GM21619 (cell line): ENCODE measurements around the gene TEX44.
A peak's percentile ranks its signal among the peaks of the same experiment; 100 is the strongest.

ENCODE experiments used
- ATAC-seq: cut with Tn5 transposase; IDR thresholded peaks from one replicate; pipeline ENCODE4 v1.9.1; 2021; ENCODE audit not compliant: unreplicated experiment

The TEX44 gene

GRCh38 chr2:231604685-231605606, 12.3 kb downstream of the TEX44 start:
- ATAC-seq = peak; percentile 84

- ATAC-seq = no peak
Observed at GRCh38 chr2:231605607-231606091, 13.0 kb downstream of the TEX44 start.

DNA sequence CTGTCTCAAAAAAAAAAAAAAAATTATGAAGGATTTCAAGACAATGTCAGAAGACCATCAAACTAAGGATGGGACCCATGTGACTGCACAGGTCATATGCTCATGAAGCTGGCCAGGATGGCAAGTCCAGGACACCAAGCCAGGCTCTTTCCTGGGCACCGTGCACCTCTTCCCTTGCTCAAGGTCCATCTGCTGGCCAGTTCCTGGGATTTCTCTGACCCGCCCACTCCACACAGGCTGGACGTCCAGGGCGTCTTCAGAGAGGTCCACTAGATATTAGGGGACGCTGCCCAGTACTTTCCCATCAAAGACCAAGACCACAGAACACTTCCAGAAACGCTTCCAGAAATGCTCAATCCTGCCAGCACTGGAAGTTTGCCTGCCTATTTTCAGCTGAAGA, 14.3 kb downstream of the TEX44 start:
- ATAC-seq = no peak

DNA sequence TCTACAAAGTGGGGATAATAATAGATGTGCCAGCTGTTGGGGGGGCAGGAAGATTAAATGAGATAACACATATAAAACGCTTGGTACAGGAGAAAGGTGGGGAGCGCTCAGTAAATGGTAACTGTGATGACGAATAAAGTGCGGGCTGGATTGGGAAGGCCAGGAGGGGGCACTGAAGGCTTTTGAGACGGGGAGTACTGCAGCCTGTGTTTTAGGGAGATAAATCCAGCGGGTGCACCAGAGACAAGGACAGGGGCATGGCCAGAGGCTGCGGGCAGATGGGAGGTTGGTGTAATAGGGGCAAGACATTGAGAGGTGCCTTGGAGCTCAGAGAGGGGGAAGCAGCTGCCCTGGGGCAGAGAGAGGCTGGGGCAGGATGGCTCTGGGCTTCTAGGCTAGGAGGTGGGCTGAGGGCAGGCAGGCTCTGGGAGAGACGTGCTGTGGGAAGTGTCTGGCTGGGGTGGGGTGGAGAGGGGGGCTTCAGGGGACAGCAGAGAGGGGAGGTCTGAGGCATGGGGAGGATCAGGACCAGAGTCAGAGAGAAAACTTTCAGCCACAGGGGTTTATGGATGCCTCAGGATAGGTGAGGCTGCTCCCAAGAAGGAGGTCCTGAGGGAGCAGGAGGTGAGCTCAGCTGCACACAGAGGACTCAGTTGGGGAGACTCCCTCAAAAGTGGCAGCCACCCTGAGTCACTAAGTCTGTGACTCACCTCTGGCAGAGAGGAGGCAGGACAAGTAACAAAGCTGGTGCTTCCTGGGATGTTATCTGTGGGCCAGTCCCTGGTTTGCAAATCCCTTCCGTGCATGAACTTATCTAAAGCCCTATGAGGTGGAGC, 18.8 kb downstream of the TEX44 start:
- ATAC-seq = no peak

DNA sequence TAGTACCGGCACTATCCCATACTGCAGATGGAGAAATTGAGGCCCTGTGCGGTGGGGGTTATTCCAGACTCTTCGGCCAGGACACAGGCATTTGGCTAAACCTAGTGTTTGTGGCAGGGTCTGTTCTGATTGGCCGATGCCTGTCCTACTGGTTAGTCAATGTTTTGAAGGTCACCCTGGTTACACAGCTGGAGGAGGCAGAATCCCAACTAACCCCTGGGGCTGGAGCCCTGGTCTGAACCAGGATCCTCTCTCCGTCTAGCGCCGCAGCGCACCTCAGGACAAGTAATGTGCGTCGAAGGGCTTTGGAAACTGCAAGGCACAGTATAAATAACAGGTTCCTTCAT, 19.4 kb downstream of the TEX44 start:
- no peak for ATAC-seq

- ATAC-seq = peak; percentile 41
Observed at GRCh38 chr2:231612456-231613330, 20.0 kb downstream of the TEX44 start.

DNA sequence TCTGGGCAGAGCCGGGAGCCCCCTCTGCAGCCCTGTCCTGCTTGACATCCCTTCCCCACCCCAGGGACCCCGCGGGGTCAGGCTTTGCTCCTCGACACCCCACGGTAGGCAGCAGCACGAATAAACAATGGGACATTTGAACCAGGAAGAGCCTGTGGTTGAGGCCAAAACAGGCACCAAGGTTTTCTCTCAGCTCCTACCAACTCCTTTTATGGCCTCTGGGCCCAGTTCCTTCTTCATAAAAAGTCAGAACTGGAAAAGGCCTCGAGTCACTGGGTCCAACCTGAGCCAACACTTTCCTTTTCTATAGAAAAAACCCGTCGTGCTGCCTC, 20.6 kb downstream of the TEX44 start:
- ATAC-seq = no peak

DNA sequence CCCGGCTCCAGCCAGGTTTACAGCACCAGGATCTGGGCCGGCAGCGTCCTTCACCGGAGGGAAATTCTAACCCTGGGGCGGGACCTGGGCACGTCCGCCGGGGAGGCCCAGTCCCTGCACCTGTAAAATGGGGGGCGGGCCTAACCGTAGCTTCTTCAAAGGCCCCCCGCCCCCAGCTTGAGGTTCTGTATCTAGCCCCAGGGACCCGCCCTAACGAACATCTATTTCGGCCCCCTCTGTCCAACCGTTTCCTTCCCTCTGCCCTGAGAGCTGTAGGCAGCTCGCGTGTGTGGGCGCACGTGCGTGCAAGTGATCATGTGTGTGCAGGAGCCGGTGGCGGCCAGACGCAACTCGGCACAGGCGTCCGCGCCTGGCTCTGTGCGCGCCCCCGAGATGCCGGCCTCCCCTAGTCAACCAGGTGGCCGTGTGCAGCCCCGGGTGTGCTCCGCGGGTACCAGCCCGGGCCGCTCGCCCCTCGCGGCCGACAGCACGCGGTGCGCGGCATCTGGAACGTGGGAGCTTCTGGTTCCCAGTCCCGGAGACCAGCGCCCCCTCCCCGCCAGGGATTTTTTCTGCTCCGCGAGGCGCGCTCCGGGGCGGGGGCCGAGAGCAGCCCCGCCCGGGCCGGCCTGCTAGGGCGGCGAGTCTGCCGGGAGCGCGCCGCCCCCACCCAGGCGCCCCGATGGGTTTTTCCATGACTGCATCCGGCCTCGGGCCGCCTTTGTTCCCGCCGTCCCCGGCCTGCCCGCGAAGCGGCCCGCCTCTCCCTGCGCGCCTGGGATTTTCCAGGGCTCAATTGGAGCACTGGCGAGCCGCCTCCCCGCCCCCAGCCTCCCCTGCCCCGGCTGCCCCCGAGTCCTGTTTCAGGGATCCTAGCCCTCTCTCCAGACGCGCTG, 21.2 kb downstream of the TEX44 start:
- ATAC-seq = peak; percentile 57

- peak; percentile 3 for ATAC-seq
Observed at GRCh38 chr2:231614559-231615057, 21.9 kb downstream of the TEX44 start.

- no peak for ATAC-seq
Observed at GRCh38 chr2:231615058-231615671, 22.5 kb downstream of the TEX44 start.

GRCh38 chr2:231616296-231616695, 23.6 kb downstream of the TEX44 start:
- ATAC-seq = no peak

- no peak for ATAC-seq
Observed at GRCh38 chr2:231617059-231617926, 24.6 kb downstream of the TEX44 start.

GRCh38 chr2:231621051-231621879, 28.6 kb downstream of the TEX44 start:
- ATAC-seq = no peak

DNA sequence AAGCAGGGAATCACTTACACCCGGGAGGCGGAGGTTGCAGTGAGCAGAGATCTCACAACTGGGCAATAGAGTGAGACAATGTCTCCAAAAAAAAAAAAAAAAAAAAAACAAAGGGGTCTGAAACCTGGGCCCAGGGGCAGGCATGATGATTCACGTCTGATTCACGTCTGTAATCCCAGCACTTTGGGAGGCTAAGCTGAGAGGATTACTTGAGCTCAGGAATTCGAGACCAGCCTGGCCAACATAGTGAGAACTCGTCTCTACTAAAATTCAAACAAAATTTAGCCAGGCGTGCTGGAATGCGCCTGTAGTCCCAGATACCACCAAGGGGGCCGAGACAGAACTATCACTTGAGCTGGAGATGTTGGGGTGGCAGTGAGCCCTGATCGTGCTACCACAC, 30.3 kb downstream of the TEX44 start:
- no peak for ATAC-seq

GRCh38 chr2:231626449-231626848, 33.8 kb downstream of the TEX44 start:
- ATAC-seq = no peak

DNA sequence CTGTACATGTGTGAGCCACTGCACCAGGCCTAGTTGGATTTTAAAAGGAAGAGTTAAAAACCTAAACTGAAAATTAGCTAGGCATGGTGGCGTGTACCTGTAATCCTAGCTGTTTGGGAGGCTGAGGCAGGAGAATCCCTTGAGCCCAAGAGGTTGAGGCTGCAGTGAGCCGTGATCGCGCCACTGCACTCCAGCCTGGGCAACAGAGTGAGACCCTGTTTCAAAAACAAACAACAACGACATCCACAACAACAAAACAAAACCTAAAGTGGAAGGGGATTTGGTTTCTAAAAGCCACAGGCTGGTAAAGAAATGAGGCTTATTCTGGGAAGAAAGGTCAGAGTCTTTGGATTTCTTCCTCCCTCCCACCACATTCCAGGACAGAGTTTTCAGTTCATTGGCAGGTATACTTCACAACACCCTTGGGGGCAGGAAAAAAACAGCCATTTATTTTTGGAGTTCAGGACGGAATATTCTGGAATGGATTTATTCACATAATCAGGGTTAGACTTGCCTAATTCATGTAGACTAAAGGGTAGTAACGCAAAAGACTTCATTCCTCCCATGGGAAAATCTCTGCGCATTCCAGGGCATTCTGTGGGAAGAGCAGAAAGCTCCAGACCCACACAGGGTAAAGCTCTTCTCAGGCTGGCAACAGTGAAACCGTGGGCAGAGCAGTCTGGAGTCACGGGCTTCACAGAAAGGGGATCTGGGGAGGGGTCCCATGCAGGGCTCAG, 34.9 kb downstream of the TEX44 start:
- ATAC-seq = no peak

- no peak for ATAC-seq
Observed at GRCh38 chr2:231632559-231633142, 40.0 kb downstream of the TEX44 start.
